C4-2B (cell line): ENCODE results near the gene KIRREL2.
"Not testable (repeated sequence)": the region's sequence is repeated elsewhere in the genome, so short reads cannot be mapped to it uniquely, and the experiment has no call there.

Experiments
- H3K27ac ChIP-seq: fragments of 450-650 bp; 2 replicates; pipeline ENCODE4 v1.5.1; 2017
- CTCF ChIP-seq: fragments of 450-650 bp; conservative IDR thresholded peaks from 2 replicates; pipeline ENCODE4 v1.5.1; 2017; ENCODE audit warnings: mild to moderate bottlenecking
- ZFX ChIP-seq: fragments of 450-650 bp; IDR thresholded peaks from 2 replicates; pipeline ENCODE4 v1.6.1; 2017

Gene KIRREL2

GRCh38 chr19:35908973-35909683 lies 52.4 kb downstream of the KIRREL2 start:
- TF ChIP-seq CTCF (no peak), ZFX (no peak)
- H3K27ac ChIP-seq: no peak overlapping the region

- no peak for TF ChIP-seq CTCF
- TF ChIP-seq ZFX: no peak
- no peak overlapping the region for H3K27ac ChIP-seq
Observed at GRCh38 chr19:35909684-35910035, 52.9 kb downstream of the KIRREL2 start.

GRCh38 chr19:35910355-35910754 lies 53.6 kb downstream of the KIRREL2 start:
- not testable (repeated sequence) for H3K27ac ChIP-seq

GRCh38 chr19:35911173-35911572 lies 54.5 kb downstream of the KIRREL2 start:
- TF ChIP-seq CTCF (no peak), ZFX (no peak)
- no peak overlapping the region for H3K27ac ChIP-seq

- no peak for TF ChIP-seq CTCF
- TF ChIP-seq ZFX: no peak
- no peak overlapping the region for H3K27ac ChIP-seq
Observed at GRCh38 chr19:35911790-35912189, 55.1 kb downstream of the KIRREL2 start.

- no peak overlapping the region for H3K27ac ChIP-seq
- no peak for TF ChIP-seq CTCF
- no peak for TF ChIP-seq ZFX
Observed at GRCh38 chr19:35913589-35913988, 56.9 kb downstream of the KIRREL2 start.

- TF ChIP-seq ZFX: no peak
- no peak for TF ChIP-seq CTCF
- no peak overlapping the region for H3K27ac ChIP-seq
Observed at GRCh38 chr19:35915443-35915842, 58.7 kb downstream of the KIRREL2 start.
